ENCODE results near the gene FEZ2. TPM values are rescaled to one million over a fixed set of nuclear protein-coding genes. Genes with fewer than 3 reads are reported as not detected.

Gene FEZ2
- total RNA-seq, 3 donors from 2014 or later (not counting 1 experiment from before 2014, with no cell fraction given), result 25.9 to 41.7 (median 36.0) TPM

DNA sequence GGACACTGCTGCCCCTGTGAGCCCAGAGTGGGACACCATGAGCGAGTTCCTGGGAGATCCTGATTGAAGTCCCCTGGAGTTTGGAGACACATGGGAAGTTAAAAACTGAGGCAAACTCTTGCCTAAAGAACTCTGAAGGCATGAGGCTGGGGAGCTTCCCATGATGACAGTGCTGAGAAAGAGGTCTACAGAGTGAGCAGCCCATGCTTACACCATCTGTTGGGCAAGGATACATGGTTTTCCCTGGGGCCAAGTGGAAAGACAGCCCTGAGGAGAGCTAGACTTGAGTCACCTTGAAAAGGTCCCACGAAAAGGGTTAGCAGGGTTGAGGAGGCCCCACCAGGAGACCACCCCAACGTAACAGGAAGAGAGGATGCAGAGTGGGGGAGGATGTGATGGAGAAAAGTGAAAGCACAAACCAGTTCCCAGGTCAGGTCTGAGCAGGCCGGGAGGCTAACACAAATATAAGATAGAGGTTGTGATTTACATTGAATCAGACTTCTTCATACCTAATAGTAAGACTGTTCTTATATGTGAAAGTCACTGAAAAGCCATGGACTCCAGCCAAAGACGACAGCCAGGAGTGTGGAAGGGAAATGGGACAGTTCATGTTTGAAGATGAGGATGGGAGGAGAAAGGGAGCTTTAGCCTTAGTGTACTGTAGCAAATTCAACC is 13.5 kb upstream of the FEZ2 start:
- no peak overlapping the region for H3K27ac Mint-ChIP-seq
- peaks cover 18 to 24% of the 10 kb centered on the region in 2 donors for H3K27me3 Mint-ChIP-seq (ENCODE audit: low read depth in 2 of 2)
- TF ChIP-seq, protein P1, sequence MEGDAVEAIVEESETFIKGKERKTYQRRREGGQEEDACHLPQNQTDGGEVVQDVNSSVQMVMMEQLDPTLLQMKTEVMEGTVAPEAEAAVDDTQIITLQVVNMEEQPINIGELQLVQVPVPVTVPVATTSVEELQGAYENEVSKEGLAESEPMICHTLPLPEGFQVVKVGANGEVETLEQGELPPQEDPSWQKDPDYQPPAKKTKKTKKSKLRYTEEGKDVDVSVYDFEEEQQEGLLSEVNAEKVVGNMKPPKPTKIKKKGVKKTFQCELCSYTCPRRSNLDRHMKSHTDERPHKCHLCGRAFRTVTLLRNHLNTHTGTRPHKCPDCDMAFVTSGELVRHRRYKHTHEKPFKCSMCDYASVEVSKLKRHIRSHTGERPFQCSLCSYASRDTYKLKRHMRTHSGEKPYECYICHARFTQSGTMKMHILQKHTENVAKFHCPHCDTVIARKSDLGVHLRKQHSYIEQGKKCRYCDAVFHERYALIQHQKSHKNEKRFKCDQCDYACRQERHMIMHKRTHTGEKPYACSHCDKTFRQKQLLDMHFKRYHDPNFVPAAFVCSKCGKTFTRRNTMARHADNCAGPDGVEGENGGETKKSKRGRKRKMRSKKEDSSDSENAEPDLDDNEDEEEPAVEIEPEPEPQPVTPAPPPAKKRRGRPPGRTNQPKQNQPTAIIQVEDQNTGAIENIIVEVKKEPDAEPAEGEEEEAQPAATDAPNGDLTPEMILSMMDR (IDR thresholded peaks at IDR 0.05), result no peak
- Histone ChIP-seq H3K27me3 (ENCODE audit: control insufficient read depth, insufficient read depth, low read length) (no peaks in the 10 kb centered on the region), H3K27ac (ENCODE audit: low read length) (no peak overlapping the region), H3K9me3 (ENCODE audit: control insufficient read depth, insufficient read depth, low read length) (no peaks in the 10 kb centered on the region), H3K4me3 (ENCODE audit: low read length) (no peak overlapping the region), H3K4me1 (ENCODE audit: control insufficient read depth, insufficient read depth, low read length) (no peaks in the 10 kb centered on the region), H3K36me3 (ENCODE audit: control insufficient read depth, insufficient read depth, low read length) (no peaks in the 10 kb centered on the region)
- no peaks in the 10 kb centered on the region for H3K36me3 Mint-ChIP-seq
- H3K4me3 Mint-ChIP-seq, result no peak overlapping the region
- no peak for ATAC-seq
- H3K9me3 Mint-ChIP-seq, result no peaks in the 10 kb centered on the region
- no peak for DNase-seq
- intact Hi-C loops (cut with micrococcal nuclease), result no loop called here
- 86% methylated on average over 3 of the region's 5 CpGs for WGBS (ENCODE audit: insufficient coverage)
- no peaks in the 10 kb centered on the region for H3K4me1 Mint-ChIP-seq

- intact Hi-C loops (cut with micrococcal nuclease), result no loop called here
- no peaks in the 10 kb centered on the region for H3K9me3 Mint-ChIP-seq
- H3K27me3 ChIP-seq (ENCODE audit: control insufficient read depth, insufficient read depth, low read length), result no peaks in the 10 kb centered on the region
- H3K27me3 Mint-ChIP-seq (ENCODE audit: low read depth in 2 of 2), result peaks cover 20 to 24% of the 10 kb centered on the region in 2 donors
- TF ChIP-seq, protein P1 (IDR thresholded peaks at IDR 0.05), result no peak
- 96% methylated on average over 1 of the region's 1 CpG for WGBS (ENCODE audit: insufficient coverage)
- no peaks in the 10 kb centered on the region for H3K4me1 ChIP-seq (ENCODE audit: control insufficient read depth, insufficient read depth, low read length)
- H3K36me3 Mint-ChIP-seq, result no peaks in the 10 kb centered on the region
- H3K27ac Mint-ChIP-seq, result no peak overlapping the region
- DNase-seq (no peak), ATAC-seq (no peak)
- H3K4me3 Mint-ChIP-seq, result no peak overlapping the region
- H3K4me3 ChIP-seq (ENCODE audit: low read length), result no peak overlapping the region
- H3K36me3 ChIP-seq (ENCODE audit: control insufficient read depth, insufficient read depth, low read length), result no peaks in the 10 kb centered on the region
- H3K9me3 ChIP-seq (ENCODE audit: control insufficient read depth, insufficient read depth, low read length), result no peaks in the 10 kb centered on the region
- H3K27ac ChIP-seq (ENCODE audit: low read length), result no peak overlapping the region
- no peaks in the 10 kb centered on the region for H3K4me1 Mint-ChIP-seq
These were observed 11.5 kb upstream of the FEZ2 start for GRCh38 chr2:36609507-36609906.

DNA sequence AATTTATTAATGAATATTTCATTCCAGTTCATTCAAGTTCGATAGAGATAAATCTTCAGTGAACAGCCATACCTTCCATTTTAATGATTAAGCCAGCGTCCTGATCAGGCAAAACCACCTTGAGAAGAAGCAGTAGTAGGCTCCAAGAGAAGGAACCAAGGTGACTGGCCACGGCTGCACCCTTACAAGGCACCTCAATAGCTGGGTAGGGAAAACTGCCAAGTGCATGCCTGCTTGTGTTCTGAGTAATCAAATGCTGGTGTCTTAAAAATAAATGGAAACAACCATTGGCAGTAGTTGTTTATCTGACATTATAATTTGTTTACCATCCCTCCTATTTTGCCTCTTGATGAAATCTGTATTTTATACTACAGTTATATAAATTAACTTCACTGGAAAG is 10.0 kb upstream of the FEZ2 start:
- no peaks in the 10 kb centered on the region for H3K9me3 ChIP-seq (ENCODE audit: control insufficient read depth, insufficient read depth, low read length)
- no peak overlapping the region for H3K27ac Mint-ChIP-seq
- H3K36me3 Mint-ChIP-seq, result no peaks in the 10 kb centered on the region
- no peaks in the 10 kb centered on the region for H3K9me3 Mint-ChIP-seq
- no peak overlapping the region for H3K4me3 Mint-ChIP-seq
- WGBS (ENCODE audit: insufficient coverage), result 96% methylated on average over 3 of the region's 3 CpGs
- no peak overlapping the region for H3K4me3 ChIP-seq (ENCODE audit: low read length)
- intact Hi-C loops (cut with micrococcal nuclease), result no loop called here
- H3K36me3 ChIP-seq (ENCODE audit: control insufficient read depth, insufficient read depth, low read length), result no peaks in the 10 kb centered on the region
- DNase-seq, result no peak
- H3K27ac ChIP-seq (ENCODE audit: low read length), result no peak overlapping the region
- TF ChIP-seq, protein P1 (IDR thresholded peaks at IDR 0.05), result no peak
- no peaks in the 10 kb centered on the region for H3K4me1 Mint-ChIP-seq
- no peaks in the 10 kb centered on the region for H3K4me1 ChIP-seq (ENCODE audit: control insufficient read depth, insufficient read depth, low read length)
- no peak for ATAC-seq
- peaks cover 19 to 24% of the 10 kb centered on the region in 2 donors for H3K27me3 Mint-ChIP-seq (ENCODE audit: low read depth in 2 of 2)
- no peaks in the 10 kb centered on the region for H3K27me3 ChIP-seq (ENCODE audit: control insufficient read depth, insufficient read depth, low read length)

- Histone ChIP-seq H3K4me3 (ENCODE audit: low read length) (no peak overlapping the region), H3K36me3 (ENCODE audit: control insufficient read depth, insufficient read depth, low read length) (no peaks in the 10 kb centered on the region), H3K9me3 (ENCODE audit: control insufficient read depth, insufficient read depth, low read length) (no peaks in the 10 kb centered on the region), H3K27me3 (ENCODE audit: control insufficient read depth, insufficient read depth, low read length) (no peaks in the 10 kb centered on the region), H3K27ac (ENCODE audit: low read length) (no peak overlapping the region), H3K4me1 (ENCODE audit: control insufficient read depth, insufficient read depth, low read length) (no peaks in the 10 kb centered on the region)
- DNase-seq (no peak), ATAC-seq (no peak)
- Mint-ChIP-seq H3K4me1 (no peaks in the 10 kb centered on the region), H3K27me3 (ENCODE audit: low read depth in 2 of 2) (peaks cover 19 to 20% of the 10 kb centered on the region in 2 donors), H3K9me3 (no peaks in the 10 kb centered on the region), H3K36me3 (no peaks in the 10 kb centered on the region), H3K4me3 (no peak overlapping the region), H3K27ac (no peak overlapping the region)
- 59% methylated on average over 3 of the region's 3 CpGs for WGBS (ENCODE audit: insufficient coverage)
- intact Hi-C loops (cut with micrococcal nuclease), result no loop called here
- TF ChIP-seq, protein P1 (IDR thresholded peaks at IDR 0.05), result no peak
These were observed 9.0 kb upstream of the FEZ2 start for GRCh38 chr2:36606925-36607324.

Data from natural killer cell (primary cell).